ENCODE measurements around the gene SLC25A45.

DNA sequence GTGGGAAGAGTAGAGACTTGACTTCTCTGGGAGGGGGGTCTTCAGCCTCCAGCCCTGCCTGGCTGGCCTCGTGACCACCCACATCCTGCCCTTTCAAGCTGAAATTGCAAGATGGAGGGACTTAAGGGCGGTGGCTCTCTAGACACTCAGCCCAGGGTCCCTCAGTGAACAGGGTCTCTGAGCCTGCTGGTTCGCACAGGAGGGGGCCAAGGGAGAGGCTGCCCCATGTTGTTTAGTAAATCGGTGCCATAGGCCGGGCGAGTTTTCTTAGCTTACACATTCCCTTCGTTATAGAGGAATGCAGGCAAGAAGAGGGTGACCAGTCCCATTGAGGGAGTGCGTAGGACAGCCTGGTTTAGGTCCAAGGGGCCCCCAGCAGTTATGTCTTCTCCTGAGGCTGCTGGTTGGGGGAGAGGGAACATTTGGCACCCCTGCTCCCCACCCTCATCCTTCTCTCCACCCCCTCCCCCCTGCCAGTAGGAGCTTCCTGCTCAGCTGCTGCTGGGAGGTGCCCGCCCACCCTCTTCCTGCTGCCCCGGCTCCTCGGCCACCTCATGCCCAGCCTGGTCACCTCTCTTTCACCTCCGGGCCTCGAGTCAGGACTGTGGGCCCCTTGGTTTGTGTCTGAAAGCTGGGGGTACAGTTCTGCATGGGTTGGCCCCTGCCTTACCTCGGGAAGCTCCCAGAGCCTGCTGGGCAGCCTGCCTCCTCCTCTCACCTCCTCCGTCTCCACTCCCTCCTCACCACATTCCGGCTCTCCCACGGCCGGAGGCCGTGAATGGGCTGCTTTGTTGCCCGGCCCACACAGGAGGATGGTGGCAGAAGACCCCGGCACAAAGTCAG lies 7.9 kb upstream of the SLC25A45 start:
- TF ChIP-seq SUZ12 (IDR thresholded peaks at IDR 0.05), result no peak
- no peak for TF ChIP-seq FOXA1 (IDR thresholded peaks at IDR 0.05)
- TF ChIP-seq SP1 (IDR thresholded peaks at IDR 0.05), result no peak
- no peak for TF ChIP-seq L3MBTL2 (conservative IDR thresholded peaks at IDR 0.05)
- no peak for TF ChIP-seq ELF4 (IDR thresholded peaks at IDR 0.05)

All from HEK293T (cell line).